HepG2 (cell line): ENCODE measurements around the gene DUSP16. TPM values are rescaled to one million over a fixed set of nuclear protein-coding genes. Genes with fewer than 3 reads are reported as not detected.

Experiments
- ATAC-seq: fragments of 200-7000 bp; cut with Tn5 transposase; 3 replicates; pipeline ENCODE4 v1.9.1; 2020; ENCODE audit warnings: mild to moderate bottlenecking, moderate library complexity
- BruUV-seq: library from RNA; stranded (reverse); fragments of 400-500 nt; replicated peaks from 2 replicates; lab custom pipeline; 2021; lab: Mats Ljungman, UMichigan
- CTCF ChIA-PET: fragments of 300-600 bp; formaldehyde crosslinking; extraction: SDS; loops from one replicate; lab custom pipeline; 2021; ENCODE audit warnings: low total read pairs, inconsistent platforms, low intra/inter-chr PET ratio; lab: Yijun Ruan, JAX
- POLR2A ChIA-PET: fragments of 350-600 bp; sonication (Branson Sonifier 250); formaldehyde crosslinking; loops from one replicate; lab custom pipeline; 2020; ENCODE audit warnings: antibody characterized with exemption, inconsistent platforms; lab: Yijun Ruan, JAX
- DNase-seq: peaks from one replicate; pipeline ENCODE4 v3.0.0-alpha.2; 2015; ENCODE audit warnings: low spot score
- FAIRE-seq: peaks from 3 replicates; lab custom pipeline; 2011; peaks lifted over from hg19 to GRCh38; lab: Jason Lieb, UNC
- H2AFZ ChIP-seq: one replicate; pipeline ENCODE4 v1.6.1; 2011; ENCODE audit warnings: low read length, inconsistent platforms
- H3K27ac ChIP-seq: fragments of 300-600 bp; 3 replicates; pipeline ENCODE4 v1.8.0; 2011; ENCODE audit warnings: mixed run types, mild to moderate bottlenecking, mixed read lengths, low read length, inconsistent platforms; ENCODE audit not compliant: insufficient read depth; ENCODE audit errors: extremely low read length
- H3K27me3 ChIP-seq, 2 experiments: fragments of 200-600 bp in 1 of 2; 2 replicates in 1 of 2; 3 replicates in 1 of 2; pipeline versions ENCODE4 v1.6.0 to v1.8.0; 2011; ENCODE audit warnings: low read length in 2 of 2, mild to moderate bottlenecking in 2 of 2, moderate library complexity in 2 of 2, inconsistent platforms in 1 of 2; ENCODE audit not compliant: insufficient read depth in 2 of 2, control insufficient read depth in 1 of 2
- H3K36me3 ChIP-seq, 2 experiments: fragments of 200-600 bp in 1 of 2; replicated peaks in 1 of 2; 2 replicates in 1 of 2; 3 replicates in 1 of 2; pipeline versions ENCODE4 v1.5.1 to v1.8.0; 2011; ENCODE audit warnings: low read length in 2 of 2, inconsistent platforms in 1 of 2; ENCODE audit not compliant: insufficient read depth in 2 of 2, control insufficient read depth in 1 of 2
- H3K4me1 ChIP-seq: 2 replicates; pipeline ENCODE4 v1.5.1; 2012; ENCODE audit warnings: low read length, inconsistent platforms; ENCODE audit not compliant: insufficient read depth
- H3K4me2 ChIP-seq: 2 replicates; pipeline ENCODE4 v1.6.0; 2011; ENCODE audit warnings: low read depth, low read length, inconsistent platforms
- H3K4me3 ChIP-seq, 3 experiments: fragments of 200-600 bp in 1 of 3; sonication (generic), shearing (Covaris generic) in 1 of 3; replicated peaks in 1 of 3; 2 replicates each; pipeline ENCODE4 v1.5.1; 2011 to 2016; ENCODE audit warnings: low read length in 3 of 3, inconsistent platforms in 2 of 3, low read depth in 2 of 3, mild to moderate bottlenecking in 2 of 3, control low read depth in 1 of 3, mixed read lengths in 1 of 3; ENCODE audit not compliant: insufficient read depth in 1 of 3
- H3K79me2 ChIP-seq: one replicate; pipeline ENCODE4 v1.6.1; 2011; ENCODE audit warnings: low read length, inconsistent platforms; ENCODE audit not compliant: insufficient read depth
- H3K9ac ChIP-seq: 2 replicates; pipeline ENCODE4 v1.6.0; 2011; ENCODE audit warnings: mild to moderate bottlenecking, low read depth, low read length, inconsistent platforms; ENCODE audit not compliant: insufficient read depth
- H3K9me3 ChIP-seq: 2 replicates; pipeline ENCODE4 v1.5.1; 2012; ENCODE audit warnings: mild to moderate bottlenecking, low read length
- H4K20me1 ChIP-seq: 2 replicates; pipeline ENCODE4 v1.6.0; 2011; ENCODE audit warnings: inconsistent platforms, mild to moderate bottlenecking, low read length, moderate library complexity; ENCODE audit not compliant: insufficient read depth
- CEBPB ChIP-seq: IDR thresholded peaks from 2 replicates; pipeline ENCODE4 v1.6.1; 2011; ENCODE audit warnings: low read depth, low read length, improper control_type of control experiment, borderline replicate concordance
- JDP2 ChIP-seq: sonication (generic); formaldehyde crosslinking; IDR thresholded peaks from 2 replicates; pipeline ENCODE4 v1.8.1; 2022; ENCODE audit warnings: missing genetic modification reagents, borderline replicate concordance
- KLF16 ChIP-seq, 2 experiments: sonication (generic) in 1 of 2; formaldehyde crosslinking in 1 of 2; IDR thresholded peaks; 2 replicates each; pipeline versions ENCODE4 v1.6.1 to v1.8.0; 2016 to 2023; ENCODE audit warnings: missing genetic modification reagents in 2 of 2, missing compliant biosample characterization in 1 of 2
- LCORL ChIP-seq, 2 experiments: fragments of 450-650 bp in 1 of 2; sonication (generic) in 1 of 2; formaldehyde crosslinking in 1 of 2; IDR thresholded peaks; 2 replicates each; pipeline versions ENCODE4 v1.5.0 to v1.6.1; 2017 to 2020; ENCODE audit warnings: antibody characterized with exemption in 1 of 2, missing genetic modification reagents in 1 of 2
- MZF1 ChIP-seq: sonication (generic); formaldehyde crosslinking; IDR thresholded peaks from 2 replicates; pipeline ENCODE4 v1.8.1; 2023; ENCODE audit warnings: mild to moderate bottlenecking, missing genetic modification reagents, borderline replicate concordance
- NRL ChIP-seq: sonication (generic); formaldehyde crosslinking; IDR thresholded peaks from 2 replicates; pipeline ENCODE4 v1.5.0; 2020; ENCODE audit warnings: missing genetic modification reagents, mild to moderate bottlenecking, moderate library complexity, borderline replicate concordance
- REPIN1 ChIP-seq: sonication (generic); formaldehyde crosslinking; IDR thresholded peaks from 2 replicates; pipeline ENCODE4 v1.8.0; 2022; ENCODE audit warnings: missing genetic modification reagents, low read depth, mild to moderate bottlenecking, borderline replicate concordance
- STAG1 ChIP-seq: sonication (generic); formaldehyde crosslinking; IDR thresholded peaks from 2 replicates; pipeline ENCODE4 v1.4.0; 2020; ENCODE audit warnings: missing genetic modification reagents
- TEAD2 ChIP-seq: sonication (generic); formaldehyde crosslinking; IDR thresholded peaks from 2 replicates; pipeline ENCODE4 v1.9.0; 2021; ENCODE audit warnings: missing genetic modification reagents
- ZNF598 ChIP-seq: sonication (generic); formaldehyde crosslinking; IDR thresholded peaks from 2 replicates; pipeline ENCODE4 v1.5.1; 2020; ENCODE audit warnings: mild to moderate bottlenecking, missing genetic modification reagents, borderline replicate concordance
- ZNF790 ChIP-seq: sonication (generic); formaldehyde crosslinking; IDR thresholded peaks from 2 replicates; pipeline ENCODE4 v1.8.0; 2022; ENCODE audit warnings: missing genetic modification reagents, mild to moderate bottlenecking, borderline replicate concordance
- WGBS: methylation state at CpG from one replicate; pipeline ENCODE4 v1.1.6; 2017; ENCODE audit warnings: low lambda C conversion rate; 5-methylcytosine and 5-hydroxymethylcytosine counted together
- in situ Hi-C: cut with HindIII; loops from 2 replicates; pipeline ENCODE4 v1.10.0; 2017; ENCODE audit warnings: low pct_unique_long_range_greater_than_20kb; ENCODE audit not compliant: extremely low pct_ligation_motif_present
- intact Hi-C: fragments of 100-400 bp; cut with micrococcal nuclease; formaldehyde crosslinking; loops from one replicate; pipeline ENCODE4 v1.10.0; 2022; ENCODE audit not compliant: unreplicated experiment
- polyA plus RNA-seq, 8 experiments: library from polyadenylated mRNA; depleted of rRNA in 3 of 8; stranded (reverse) in 7 of 8; unstranded in 1 of 8; fragments of >200 nt; fragmentation: Illumina TruSeq in 4 of 8; extraction: Trizol in 4 of 8; gene quantifications; 2 replicates each; pipeline versions ENCODE4 v1.2.1 to v1.2.3, GENCODE V29; 2011 to 2016; ENCODE audit warnings: low read depth in 4 of 8, missing spikeins in 1 of 8, mixed read lengths in 1 of 8; ENCODE audit not compliant: insufficient read depth in 1 of 8
- total RNA-seq, 5 experiments: library from RNA; depleted of rRNA; stranded (reverse); fragments of >200 nt; fragmentation: Illumina TruSeq; extraction: Trizol; gene quantifications; 2 replicates each; pipeline ENCODE4 v1.2.3, GENCODE V29; 2016; ENCODE audit warnings: low read depth in 1 of 5
- TF ChIP-seq, protein P1 (sequence below): sonication (generic); formaldehyde crosslinking; IDR thresholded peaks from 2 replicates; pipeline ENCODE4 v1.4.0; 2020; ENCODE audit warnings: missing genetic modification reagents
- TF ChIP-seq, protein P2 (sequence below): sonication (generic); formaldehyde crosslinking; IDR thresholded peaks from 2 replicates; pipeline ENCODE4 v1.8.1; 2022; ENCODE audit warnings: low read depth, mild to moderate bottlenecking, missing genetic modification reagents
- TF ChIP-seq, protein P3 (sequence below): sonication (generic); formaldehyde crosslinking; IDR thresholded peaks from 2 replicates; pipeline ENCODE4 v1.4.0; 2020; ENCODE audit warnings: missing genetic modification reagents

DUSP16 gene
- total and polyA plus RNA-seq, 2 of the 13 experiments (the other 11 are each of a cell fraction or from before 2014, with no cell fraction given) = 45.7 to 46.6 TPM

DNA sequence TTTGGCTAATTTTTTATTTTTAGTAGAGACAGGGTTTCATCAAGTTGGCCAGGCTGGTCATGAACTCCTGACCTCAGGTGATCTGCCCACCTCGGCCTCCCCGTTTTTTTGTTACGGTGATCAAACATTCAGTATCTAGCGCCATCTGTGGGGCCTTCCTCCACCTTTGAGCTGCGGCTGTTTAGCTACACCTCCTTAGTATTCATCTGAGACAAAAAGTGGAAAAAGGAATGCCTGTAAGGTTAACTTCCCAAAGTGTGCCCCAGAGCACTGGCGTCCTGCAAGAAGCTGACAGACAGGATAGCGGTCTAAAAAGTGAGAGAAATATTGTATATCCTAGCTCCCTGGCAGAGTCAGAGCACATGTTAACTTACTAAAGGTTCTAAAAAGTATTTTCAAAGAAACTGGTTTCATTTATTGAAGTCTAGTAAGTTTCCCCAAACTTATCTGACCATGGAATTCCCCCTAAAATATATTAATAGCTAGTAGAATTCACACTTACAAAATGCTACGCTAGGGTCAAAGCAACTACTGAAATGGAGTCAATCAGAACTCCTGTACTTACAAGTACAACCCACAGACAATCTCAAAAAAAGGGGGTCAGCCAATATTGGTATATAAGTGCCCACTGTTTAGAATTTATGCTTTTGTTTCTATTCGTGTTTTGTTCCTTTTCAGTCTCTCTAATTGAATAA lies 59.1 kb downstream of the DUSP16 start:
- no peak overlapping the region for H3K4me3 ChIP-seq
- FAIRE-seq (no peak), DNase-seq (no peak), ATAC-seq (no peak)
- H2AFZ ChIP-seq = no peak overlapping the region
- in situ Hi-C loops = no loop called here
- H4K20me1 ChIP-seq = peaks cover 8% of the 10 kb centered on the region; the same call in 1 of the 2 replicates
- ChIA-PET CTCF (interaction anchor here (0.9 kb wide), 1 partner anchor 127 kb away, joined by 4 read pairs; no protein-coding TSS in a partner anchor), POLR2A (no interaction called here)
- intact Hi-C loops = no loop called here
- peaks cover 10 to 35% of the 10 kb centered on the region in 2 experiments for H3K36me3 ChIP-seq
- no peak overlapping the region for H3K27ac ChIP-seq
- peaks cover 74% of the 10 kb centered on the region for H3K79me2 ChIP-seq
- peaks cover 46% of the 10 kb centered on the region for H3K4me1 ChIP-seq
- no TSS peak for BruUV-seq
- 93% methylated on average over 9 of the region's 9 CpGs for WGBS
- no peak overlapping the region for H3K4me2 ChIP-seq
- no peak overlapping the region for H3K9ac ChIP-seq
- no peaks in the 10 kb centered on the region for H3K27me3 ChIP-seq
- H3K9me3 ChIP-seq = no peaks in the 10 kb centered on the region
- TF ChIP-seq, protein P1, sequence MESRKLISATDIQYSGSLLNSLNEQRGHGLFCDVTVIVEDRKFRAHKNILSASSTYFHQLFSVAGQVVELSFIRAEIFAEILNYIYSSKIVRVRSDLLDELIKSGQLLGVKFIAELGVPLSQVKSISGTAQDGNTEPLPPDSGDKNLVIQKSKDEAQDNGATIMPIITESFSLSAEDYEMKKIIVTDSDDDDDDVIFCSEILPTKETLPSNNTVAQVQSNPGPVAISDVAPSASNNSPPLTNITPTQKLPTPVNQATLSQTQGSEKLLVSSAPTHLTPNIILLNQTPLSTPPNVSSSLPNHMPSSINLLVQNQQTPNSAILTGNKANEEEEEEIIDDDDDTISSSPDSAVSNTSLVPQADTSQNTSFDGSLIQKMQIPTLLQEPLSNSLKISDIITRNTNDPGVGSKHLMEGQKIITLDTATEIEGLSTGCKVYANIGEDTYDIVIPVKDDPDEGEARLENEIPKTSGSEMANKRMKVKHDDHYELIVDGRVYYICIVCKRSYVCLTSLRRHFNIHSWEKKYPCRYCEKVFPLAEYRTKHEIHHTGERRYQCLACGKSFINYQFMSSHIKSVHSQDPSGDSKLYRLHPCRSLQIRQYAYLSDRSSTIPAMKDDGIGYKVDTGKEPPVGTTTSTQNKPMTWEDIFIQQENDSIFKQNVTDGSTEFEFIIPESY = peak; percentile 36; the same call in 1 of the 2 replicates
- no peak for TF ChIP-seq ZNF598 (CRISPR knock-in tag)
- TF ChIP-seq KLF16 (CRISPR knock-in tag; IDR thresholded peaks at IDR 0.05) = no peak
- no peak for TF ChIP-seq REPIN1
- no peak for TF ChIP-seq JDP2 (CRISPR knock-in tag)
- no peak for TF ChIP-seq ZNF790 (CRISPR knock-in tag)
- TF ChIP-seq CEBPB = no peak
- TF ChIP-seq LCORL (IDR thresholded peaks at IDR 0.05) = no peak
- TF ChIP-seq LCORL (CRISPR knock-in tag; IDR thresholded peaks at IDR 0.05) = no peak
- no peak for TF ChIP-seq TEAD2
- TF ChIP-seq, protein P2, sequence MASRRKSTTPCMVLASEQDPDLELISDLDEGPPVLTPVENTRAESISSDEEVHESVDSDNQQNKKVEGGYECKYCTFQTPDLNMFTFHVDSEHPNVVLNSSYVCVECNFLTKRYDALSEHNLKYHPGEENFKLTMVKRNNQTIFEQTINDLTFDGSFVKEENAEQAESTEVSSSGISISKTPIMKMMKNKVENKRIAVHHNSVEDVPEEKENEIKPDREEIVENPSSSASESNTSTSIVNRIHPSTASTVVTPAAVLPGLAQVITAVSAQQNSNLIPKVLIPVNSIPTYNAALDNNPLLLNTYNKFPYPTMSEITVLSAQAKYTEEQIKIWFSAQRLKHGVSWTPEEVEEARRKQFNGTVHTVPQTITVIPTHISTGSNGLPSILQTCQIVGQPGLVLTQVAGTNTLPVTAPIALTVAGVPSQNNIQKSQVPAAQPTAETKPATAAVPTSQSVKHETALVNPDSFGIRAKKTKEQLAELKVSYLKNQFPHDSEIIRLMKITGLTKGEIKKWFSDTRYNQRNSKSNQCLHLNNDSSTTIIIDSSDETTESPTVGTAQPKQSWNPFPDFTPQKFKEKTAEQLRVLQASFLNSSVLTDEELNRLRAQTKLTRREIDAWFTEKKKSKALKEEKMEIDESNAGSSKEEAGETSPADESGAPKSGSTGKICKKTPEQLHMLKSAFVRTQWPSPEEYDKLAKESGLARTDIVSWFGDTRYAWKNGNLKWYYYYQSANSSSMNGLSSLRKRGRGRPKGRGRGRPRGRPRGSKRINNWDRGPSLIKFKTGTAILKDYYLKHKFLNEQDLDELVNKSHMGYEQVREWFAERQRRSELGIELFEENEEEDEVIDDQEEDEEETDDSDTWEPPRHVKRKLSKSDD (CRISPR knock-in tag) = no peak
- peak; percentile 33 for TF ChIP-seq STAG1
- TF ChIP-seq, protein P3, sequence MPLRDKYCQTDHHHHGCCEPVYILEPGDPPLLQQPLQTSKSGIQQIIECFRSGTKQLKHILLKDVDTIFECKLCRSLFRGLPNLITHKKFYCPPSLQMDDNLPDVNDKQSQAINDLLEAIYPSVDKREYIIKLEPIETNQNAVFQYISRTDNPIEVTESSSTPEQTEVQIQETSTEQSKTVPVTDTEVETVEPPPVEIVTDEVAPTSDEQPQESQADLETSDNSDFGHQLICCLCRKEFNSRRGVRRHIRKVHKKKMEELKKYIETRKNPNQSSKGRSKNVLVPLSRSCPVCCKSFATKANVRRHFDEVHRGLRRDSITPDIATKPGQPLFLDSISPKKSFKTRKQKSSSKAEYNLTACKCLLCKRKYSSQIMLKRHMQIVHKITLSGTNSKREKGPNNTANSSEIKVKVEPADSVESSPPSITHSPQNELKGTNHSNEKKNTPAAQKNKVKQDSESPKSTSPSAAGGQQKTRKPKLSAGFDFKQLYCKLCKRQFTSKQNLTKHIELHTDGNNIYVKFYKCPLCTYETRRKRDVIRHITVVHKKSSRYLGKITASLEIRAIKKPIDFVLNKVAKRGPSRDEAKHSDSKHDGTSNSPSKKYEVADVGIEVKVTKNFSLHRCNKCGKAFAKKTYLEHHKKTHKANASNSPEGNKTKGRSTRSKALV (CRISPR knock-in tag) = no peak
- no peak for TF ChIP-seq MZF1 (CRISPR knock-in tag)
- no peak for TF ChIP-seq NRL (CRISPR knock-in tag)
